ENCODE data around the gene HECTD4.

GRCh38 chr12:112361271-112361670, 21.0 kb downstream of the HECTD4 start:
- TF ChIP-seq CTCF (IDR thresholded peaks at IDR 0.05 in 8 of 11, conservative IDR thresholded peaks at IDR 0.05 in 3 of 11), result no peak
- no peak for TF ChIP-seq POLR2A (IDR thresholded peaks at IDR 0.05)
- TF ChIP-seq POLR2AphosphoS5 (IDR thresholded peaks at IDR 0.05), result no peak
